ENCODE results near the gene S100A4.
A peak's percentile ranks its signal among the peaks of the same experiment; 100 is the strongest.

Gene S100A4

DNA sequence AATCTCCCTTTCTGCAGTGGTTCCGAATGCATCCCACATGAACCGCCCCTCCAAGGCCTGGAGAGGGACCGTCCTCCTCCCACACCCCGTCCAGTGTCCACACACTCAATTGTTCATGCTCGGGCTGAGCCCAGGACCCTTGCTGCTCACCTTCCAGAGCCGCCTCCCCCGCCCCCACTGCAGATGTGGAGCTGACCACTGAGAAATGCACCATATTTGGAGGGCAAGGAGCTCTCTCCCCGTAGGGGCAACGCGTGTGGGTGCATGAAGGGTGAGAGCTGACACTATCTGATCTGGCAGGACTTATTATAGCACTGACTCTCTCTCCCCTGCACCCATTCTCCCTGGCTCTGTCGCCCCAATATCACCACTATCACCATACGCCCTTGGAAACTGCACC, 7.5 kb upstream of the S100A4 start:
- DNase-seq (ENCODE audit: low read depth) = no peak

DNA sequence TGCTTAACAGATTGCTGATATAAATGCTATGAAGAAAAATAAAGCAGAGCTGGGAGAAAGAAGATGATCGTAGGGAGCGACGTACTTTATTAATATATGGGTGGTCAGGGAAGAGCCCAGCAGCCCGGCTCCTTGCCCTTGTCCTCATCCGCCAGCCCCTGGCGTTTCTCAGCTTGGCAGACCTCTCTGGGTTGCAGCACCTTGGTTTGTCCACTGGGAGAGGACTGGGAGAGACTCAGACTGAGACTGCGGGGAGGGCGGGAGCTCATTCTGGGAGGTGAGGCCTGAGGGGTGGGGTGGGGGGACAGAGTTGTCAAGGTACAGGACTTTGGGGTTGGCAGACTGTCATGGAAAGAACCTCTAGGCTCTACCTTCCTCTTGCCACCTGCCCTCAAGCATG, 6.7 kb upstream of the S100A4 start:
- peak; percentile 39 for DNase-seq (ENCODE audit: low read depth)
- TF ChIP-seq, protein P1, sequence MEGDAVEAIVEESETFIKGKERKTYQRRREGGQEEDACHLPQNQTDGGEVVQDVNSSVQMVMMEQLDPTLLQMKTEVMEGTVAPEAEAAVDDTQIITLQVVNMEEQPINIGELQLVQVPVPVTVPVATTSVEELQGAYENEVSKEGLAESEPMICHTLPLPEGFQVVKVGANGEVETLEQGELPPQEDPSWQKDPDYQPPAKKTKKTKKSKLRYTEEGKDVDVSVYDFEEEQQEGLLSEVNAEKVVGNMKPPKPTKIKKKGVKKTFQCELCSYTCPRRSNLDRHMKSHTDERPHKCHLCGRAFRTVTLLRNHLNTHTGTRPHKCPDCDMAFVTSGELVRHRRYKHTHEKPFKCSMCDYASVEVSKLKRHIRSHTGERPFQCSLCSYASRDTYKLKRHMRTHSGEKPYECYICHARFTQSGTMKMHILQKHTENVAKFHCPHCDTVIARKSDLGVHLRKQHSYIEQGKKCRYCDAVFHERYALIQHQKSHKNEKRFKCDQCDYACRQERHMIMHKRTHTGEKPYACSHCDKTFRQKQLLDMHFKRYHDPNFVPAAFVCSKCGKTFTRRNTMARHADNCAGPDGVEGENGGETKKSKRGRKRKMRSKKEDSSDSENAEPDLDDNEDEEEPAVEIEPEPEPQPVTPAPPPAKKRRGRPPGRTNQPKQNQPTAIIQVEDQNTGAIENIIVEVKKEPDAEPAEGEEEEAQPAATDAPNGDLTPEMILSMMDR (IDR thresholded peaks at IDR 0.05; ENCODE audit: insufficient read depth, low read depth, low read length, missing control alignments) = peak; percentile 10
- H3K4me3 ChIP-seq (ENCODE audit: low read length) = no peak overlapping the region

More for the DNA sequence above, 7.5 kb upstream of the S100A4 start:
- no peak overlapping the region for H3K4me3 ChIP-seq (ENCODE audit: low read length)
- TF ChIP-seq, protein P1 (IDR thresholded peaks at IDR 0.05; ENCODE audit: insufficient read depth, low read depth, low read length, missing control alignments) = no peak

DNA sequence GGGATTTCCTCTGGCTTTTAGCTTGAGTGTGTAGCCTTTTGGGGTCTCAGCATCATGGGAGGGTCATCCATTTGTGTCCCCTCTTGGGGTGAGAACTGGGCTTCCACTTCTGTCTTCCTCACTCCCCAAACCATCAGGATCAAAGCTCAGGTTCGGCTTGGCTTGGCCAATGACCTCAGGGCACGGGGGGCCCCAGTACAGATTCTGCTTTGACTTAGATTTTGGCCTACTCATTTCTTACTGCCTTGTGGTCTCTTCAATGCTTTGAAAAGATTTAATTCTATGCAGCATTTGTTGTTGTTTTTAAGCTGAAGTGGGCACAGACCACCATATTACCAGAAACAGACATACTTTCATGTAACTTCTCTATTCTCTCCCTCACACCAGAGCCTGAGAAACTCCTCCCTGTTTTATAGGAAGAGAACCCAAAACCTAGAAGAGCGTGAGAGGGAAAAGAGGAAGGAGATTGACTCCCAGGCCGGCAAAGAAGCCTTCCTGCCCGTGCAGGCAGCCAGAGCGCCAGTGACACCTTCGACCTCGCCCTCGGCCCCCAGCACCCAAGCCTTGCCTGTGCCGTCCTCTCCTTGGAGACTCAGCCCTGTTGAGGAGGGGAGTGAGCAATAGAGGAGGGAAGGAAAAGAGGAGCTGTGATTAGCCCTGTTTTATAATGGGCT, 5.4 kb upstream of the S100A4 start:
- no peak overlapping the region for H3K4me3 ChIP-seq (ENCODE audit: low read length)
- no peak for DNase-seq (ENCODE audit: low read depth)
- TF ChIP-seq, protein P1 (IDR thresholded peaks at IDR 0.05; ENCODE audit: insufficient read depth, low read depth, low read length, missing control alignments) = no peak

DNA sequence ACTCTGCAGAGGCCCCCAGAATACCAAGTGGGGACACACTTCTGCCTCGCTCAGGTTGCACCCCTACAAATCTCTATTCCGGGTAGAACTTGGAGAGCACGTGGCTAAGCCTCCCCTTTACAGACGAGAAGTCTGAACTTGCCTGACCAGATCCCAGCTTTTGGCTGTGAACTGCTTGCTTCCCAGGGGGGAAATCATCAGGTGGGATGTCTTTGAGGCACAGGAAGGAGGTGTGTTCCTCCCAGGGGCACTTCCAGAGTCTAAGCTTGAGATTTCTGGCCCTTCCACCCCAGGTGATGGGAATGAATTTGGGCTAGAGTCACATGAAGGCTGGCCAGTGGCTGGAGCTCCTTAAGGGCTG, 4.8 kb upstream of the S100A4 start:
- DNase-seq (ENCODE audit: low read depth) = peak; percentile 34
- TF ChIP-seq, protein P1 (IDR thresholded peaks at IDR 0.05; ENCODE audit: insufficient read depth, low read depth, low read length, missing control alignments) = no peak
- H3K4me3 ChIP-seq (ENCODE audit: low read length) = no peak overlapping the region

DNA sequence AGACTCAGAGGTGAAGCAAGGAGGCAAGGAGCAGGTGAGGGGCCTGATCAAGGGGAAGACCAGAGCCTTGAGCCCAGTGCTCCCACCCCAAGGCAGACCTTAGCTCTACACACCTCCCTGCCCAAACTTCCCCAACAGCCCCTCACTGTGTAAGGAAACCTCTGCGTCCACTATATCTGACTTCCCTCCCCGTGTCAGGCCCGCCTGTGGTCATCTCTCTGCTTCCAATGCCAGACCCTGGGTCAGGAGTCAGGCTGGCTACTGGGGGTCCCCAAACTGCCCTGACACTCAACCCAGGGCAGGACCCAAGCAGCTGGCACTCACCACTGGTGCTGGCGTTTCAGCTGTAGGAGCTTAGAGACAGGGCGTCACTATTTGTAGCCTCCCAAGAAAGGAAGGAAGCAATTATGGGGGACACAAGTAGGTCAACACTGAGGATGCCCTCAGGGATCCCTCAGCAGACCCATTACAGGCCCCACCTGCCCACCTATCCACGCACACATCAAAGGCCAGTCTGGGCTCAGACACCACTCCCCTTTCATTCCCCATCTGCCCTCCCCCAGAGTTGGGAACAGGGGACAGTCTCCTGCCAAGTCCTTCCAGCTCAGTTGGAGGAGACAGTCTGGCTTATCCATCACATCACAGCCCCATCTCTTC, 4.3 kb upstream of the S100A4 start:
- TF ChIP-seq, protein P1 (IDR thresholded peaks at IDR 0.05; ENCODE audit: insufficient read depth, low read depth, low read length, missing control alignments) = no peak
- no peak overlapping the region for H3K4me3 ChIP-seq (ENCODE audit: low read length)
- peak; percentile 29 for DNase-seq (ENCODE audit: low read depth)

DNA sequence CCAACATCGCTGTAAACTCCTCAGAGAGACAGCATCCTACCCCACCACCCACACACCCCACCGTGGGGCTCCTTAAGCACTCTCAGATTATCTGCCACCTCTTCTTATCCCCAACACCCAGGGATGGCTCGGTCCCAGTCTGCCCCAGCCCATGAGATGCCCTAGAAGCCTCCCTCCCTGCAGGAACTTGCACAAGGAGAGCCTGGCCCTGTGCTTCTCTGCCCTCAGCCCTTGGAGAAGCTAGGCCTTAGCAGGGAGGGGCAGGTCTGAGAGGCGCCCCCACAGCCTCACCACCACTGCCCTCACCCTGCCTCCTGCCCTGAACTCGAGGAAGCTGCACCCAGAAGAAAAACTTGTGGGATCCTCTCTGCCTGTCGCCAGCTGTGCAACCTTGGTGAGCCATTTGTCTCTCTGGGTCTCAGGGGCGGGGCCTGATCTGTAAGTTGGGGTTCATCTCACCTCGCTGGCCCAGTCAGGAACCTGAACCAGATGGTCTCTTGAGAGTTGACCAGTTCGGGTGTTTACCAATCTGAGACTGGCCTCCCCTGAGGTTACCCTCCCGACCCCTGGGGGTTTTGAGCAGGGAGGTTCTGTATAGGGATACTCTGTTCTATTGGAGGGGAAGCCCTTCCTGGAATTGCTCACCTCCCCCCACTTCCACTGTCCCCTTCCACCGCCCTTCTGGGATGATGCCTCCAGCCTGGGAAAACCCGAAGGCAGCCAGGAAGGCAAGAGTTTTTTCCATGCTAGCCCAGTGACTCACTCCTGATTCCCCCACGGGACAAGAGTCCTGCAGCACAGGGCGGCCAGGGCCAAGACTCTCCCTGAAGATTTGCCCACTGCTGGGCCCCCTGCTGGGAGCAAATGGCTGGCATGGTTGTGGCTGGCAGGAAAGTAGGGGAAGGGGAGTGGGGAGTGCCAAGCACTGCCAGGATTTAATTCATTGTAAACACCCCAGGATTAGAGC, 3.4 kb upstream of the S100A4 start, which contains the start of gene S100A3:
Gene S100A3 (minus strand): TSS at position 537 of the 967 bp plus-strand sequence. CDS start 773 bp downstream, outside the sequence.
- TF ChIP-seq, protein P1 (IDR thresholded peaks at IDR 0.05; ENCODE audit: insufficient read depth, low read depth, low read length, missing control alignments) = no peak
- DNase-seq (ENCODE audit: low read depth) = peak; percentile 76
- no peak within 1 kb of the TSS for H3K4me3 ChIP-seq (ENCODE audit: low read length)

All from epithelial cell of esophagus (primary cell).